A549 (cell line): ENCODE results near the gene CALML3. TPM values are rescaled to one million over a fixed set of nuclear protein-coding genes. Genes with fewer than 3 reads are reported as not detected.

Experiments used
- ATAC-seq, 2 experiments: fragments of 200-7000 bp in 1 of 2; fragments of >200 bp in 1 of 2; cut with Nextera tagmentation in 1 of 2; cut with Tn5 transposase in 1 of 2; 3 replicates each; pipeline versions ENCODE4 v1.8.0 to v1.9.1; 2018 to 2020; ENCODE audit warnings: mild to moderate bottlenecking in 1 of 2, moderate library complexity in 1 of 2
- CTCF ChIA-PET: fragments of 300-600 bp; sonication (Branson Sonifier 250); formaldehyde crosslinking; extraction: SDS; loops from one replicate; lab custom pipeline; 2021; ENCODE audit warnings: antibody characterized with exemption, inconsistent platforms; lab: Yijun Ruan, JAX
- POLR2A ChIA-PET: fragments of 350-600 bp; formaldehyde crosslinking; extraction: SDS; loops from one replicate; lab custom pipeline; 2021; ENCODE audit warnings: antibody characterized with exemption, inconsistent platforms; lab: Yijun Ruan, JAX
- DNase-seq, 2 experiments: peaks; one replicate each; pipeline versions ENCODE4 v3.0.0 to v3.0.0-alpha.2; 2011 to 2016; ENCODE audit warnings: low read depth in 1 of 2, low spot score in 1 of 2
- FAIRE-seq: peaks from 2 replicates; lab custom pipeline; 2011; peaks lifted over from hg19 to GRCh38; lab: Jason Lieb, UNC
- H3K27ac ChIP-seq, 2 experiments: fragments of >200 bp; sonication (Bioruptor Twin); formaldehyde crosslinking; 3 replicates each; pipeline ENCODE4 v1.5.1; 2016 to 2017
- H3K4me1 ChIP-seq: fragments of >200 bp; sonication (Bioruptor Twin); formaldehyde crosslinking; 3 replicates; pipeline ENCODE4 v1.6.1; 2016
- H3K4me2 ChIP-seq: fragments of >200 bp; sonication (Bioruptor Twin); formaldehyde crosslinking; 3 replicates; pipeline ENCODE4 v1.6.1; 2016
- H3K4me3 ChIP-seq: fragments of >200 bp; sonication (Bioruptor Twin); formaldehyde crosslinking; 3 replicates; pipeline ENCODE4 v1.5.1; 2016
- H3K9me3 ChIP-seq: fragments of >200 bp; sonication (Bioruptor Twin); formaldehyde crosslinking; 3 replicates; pipeline ENCODE4 v1.6.1; 2016
- CBX8 ChIP-seq: fragments of 200-600 bp; sonication (generic); IDR thresholded peaks from 2 replicates; pipeline ENCODE4 v1.6.1; 2016
- CHD2 ChIP-seq: fragments of 150-350 bp; IDR thresholded peaks from 2 replicates; pipeline ENCODE4 v1.6.1; 2014; ENCODE audit warnings: low read length; ENCODE audit not compliant: partially characterized antibody
- EHF ChIP-seq: fragments of 250-450 bp; sonication (Bioruptor Pico); IDR thresholded peaks from 2 replicates; pipeline ENCODE4 v1.5.0; 2020; ENCODE audit warnings: mild to moderate bottlenecking
- ELK1 ChIP-seq: fragments of 150-350 bp; IDR thresholded peaks from 2 replicates; pipeline ENCODE4 v1.6.1; 2014; ENCODE audit warnings: low read depth, mild to moderate bottlenecking, low read length
- ESRRA ChIP-seq: fragments of 150-350 bp; IDR thresholded peaks from 2 replicates; pipeline ENCODE4 v1.6.1; 2014; ENCODE audit warnings: mild to moderate bottlenecking, low read length, borderline replicate concordance
- FOSB ChIP-seq: fragments of 250-450 bp; sonication (Bioruptor Pico); IDR thresholded peaks from 2 replicates; pipeline ENCODE4 v1.5.0; 2020; ENCODE audit warnings: mild to moderate bottlenecking, moderate library complexity
- HOXB13 ChIP-seq: fragments of 250-450 bp; sonication (Bioruptor Pico); IDR thresholded peaks from 2 replicates; pipeline ENCODE4 v1.5.0; 2020; ENCODE audit warnings: low read depth, mild to moderate bottlenecking, moderate library complexity
- KDM5A ChIP-seq: fragments of 200-600 bp; sonication (generic); IDR thresholded peaks from 2 replicates; pipeline ENCODE4 v1.6.1; 2016; ENCODE audit warnings: antibody characterized with exemption, mild to moderate bottlenecking
- MAFK ChIP-seq: fragments of 450-650 bp; IDR thresholded peaks from 2 replicates; pipeline ENCODE4 v1.6.1; 2014; ENCODE audit not compliant: partially characterized antibody
- NPAS2 ChIP-seq: fragments of 250-450 bp; sonication (Bioruptor Pico); IDR thresholded peaks from 2 replicates; pipeline ENCODE4 v1.8.0; 2022; ENCODE audit warnings: mild to moderate bottlenecking, moderate library complexity, borderline replicate concordance
- RAD21 ChIP-seq, 2 experiments: fragments of >200 bp in 1 of 2; sonication (Bioruptor Twin) in 1 of 2; formaldehyde crosslinking in 1 of 2; IDR thresholded peaks in 1 of 2; conservative IDR thresholded peaks in 1 of 2; 2 replicates in 1 of 2; 3 replicates in 1 of 2; pipeline ENCODE4 v1.6.1; 2012 to 2018; ENCODE audit warnings: inconsistent platforms in 1 of 2
- RARB ChIP-seq: fragments of 250-450 bp; sonication (Bioruptor Pico); IDR thresholded peaks from 2 replicates; pipeline ENCODE4 v1.8.0; 2021; ENCODE audit warnings: mild to moderate bottlenecking, moderate library complexity
- RCOR1 ChIP-seq: fragments of 150-350 bp; IDR thresholded peaks from 2 replicates; pipeline ENCODE4 v1.6.1; 2014; ENCODE audit warnings: antibody characterized with exemption, low read length, low read depth
- RNF2 ChIP-seq: fragments of 200-600 bp; sonication (generic); IDR thresholded peaks from 2 replicates; pipeline ENCODE4 v1.6.1; 2016; ENCODE audit warnings: low read depth, mild to moderate bottlenecking, antibody characterized with exemption, moderate library complexity, borderline replicate concordance
- SMC3 ChIP-seq: fragments of >200 bp; sonication (Bioruptor Twin); formaldehyde crosslinking; IDR thresholded peaks from 3 replicates; pipeline ENCODE4 v1.6.1; 2018; ENCODE audit warnings: inconsistent platforms
- SREBF2 ChIP-seq: fragments of 450-650 bp; IDR thresholded peaks from 2 replicates; pipeline ENCODE4 v1.6.1; 2014; ENCODE audit warnings: mild to moderate bottlenecking, moderate library complexity
- TP53 ChIP-seq: fragments of 250-450 bp; sonication (Bioruptor Pico); IDR thresholded peaks from 2 replicates; pipeline ENCODE4 v1.5.0; 2021; ENCODE audit warnings: mild to moderate bottlenecking, moderate library complexity
- USF2 ChIP-seq: fragments of 450-650 bp; IDR thresholded peaks from 2 replicates; pipeline ENCODE4 v1.6.1; 2014; ENCODE audit warnings: antibody characterized with exemption
- ZFP36 ChIP-seq: fragments of 450-650 bp; IDR thresholded peaks from 2 replicates; pipeline ENCODE4 v1.6.1; 2014; ENCODE audit warnings: borderline replicate concordance; ENCODE audit not compliant: partially characterized antibody
- WGBS: methylation state at CpG from one replicate; pipeline ENCODE4 v1.1.6; 2017; ENCODE audit errors: missing lambda C conversion rate; 5-methylcytosine and 5-hydroxymethylcytosine counted together
- polyA plus RNA-seq, 4 experiments: library from polyadenylated mRNA; depleted of rRNA in 3 of 4; stranded (reverse); fragments of >200 nt; fragmentation: RNase III in 1 of 4; extraction: RNeasy Plus Mini Kit Qiagen cat#74134 plus additional on column Dnase treatment in 1 of 4; gene quantifications; 2 replicates in 3 of 4; 3 replicates in 1 of 4; pipeline ENCODE4 v1.2.3, GENCODE V29; 2011 to 2017
- TF ChIP-seq, protein P1 (sequence below): fragments of 250-450 bp; sonication (Bioruptor Pico); IDR thresholded peaks from 2 replicates; pipeline ENCODE4 v1.5.0; 2021; ENCODE audit warnings: mild to moderate bottlenecking, moderate library complexity, borderline replicate concordance
- TF ChIP-seq, protein P2 (sequence below): IDR thresholded peaks from 2 replicates; pipeline ENCODE4 v1.6.1; 2012

CALML3 gene
- polyA plus RNA-seq, 2 of the 4 experiments (the other 2 are of a cell fraction): not detected

DNA sequence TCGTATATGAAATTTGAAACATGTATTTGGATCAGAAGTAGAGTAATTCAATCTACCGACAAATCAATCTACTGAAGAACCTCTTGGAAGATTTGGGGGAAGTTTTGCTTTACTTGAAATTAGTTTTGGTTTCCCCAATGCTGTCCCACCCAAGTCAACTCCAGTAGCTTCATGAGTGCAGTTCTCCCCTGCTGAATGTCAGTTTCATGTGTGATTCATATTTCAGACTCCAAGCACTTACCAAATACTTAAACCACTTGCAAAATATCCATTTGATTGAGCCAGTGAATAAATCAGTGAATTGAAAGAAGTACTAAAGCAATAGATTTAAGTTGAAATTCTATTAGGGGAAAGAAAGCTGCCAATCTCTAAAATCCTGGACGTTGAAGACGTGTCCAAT is 34.7 kb upstream of the CALML3 start:
- POLR2A ChIA-PET: no interaction called here

GRCh38 chr10:5490698-5491464 is 33.9 kb upstream of the CALML3 start:
- Histone ChIP-seq H3K4me3 (no peak overlapping the region), H3K27ac (no peak overlapping the region), H3K9me3 (peaks cover 13% of the 10 kb centered on the region; the same call in 2 of the 3 replicates), H3K4me1 (peaks cover 14% of the 10 kb centered on the region), H3K4me2 (no peak overlapping the region)
- CTCF ChIA-PET: interaction anchor here (1.4 to 2.7 kb wide), 2 partner anchors 21 to 132 kb away, joined by 3 to 15 read pairs; no protein-coding TSS in a partner anchor
- TF ChIP-seq EHF (no peak), ELK1 (no peak), ESRRA (no peak), RNF2 (no peak), KDM5A (no peak), ZFP36 (no peak), FOSB (CRISPR knock-in tag) (no peak), SREBF2 (no peak), CBX8 (no peak)
- TF ChIP-seq, protein P1, sequence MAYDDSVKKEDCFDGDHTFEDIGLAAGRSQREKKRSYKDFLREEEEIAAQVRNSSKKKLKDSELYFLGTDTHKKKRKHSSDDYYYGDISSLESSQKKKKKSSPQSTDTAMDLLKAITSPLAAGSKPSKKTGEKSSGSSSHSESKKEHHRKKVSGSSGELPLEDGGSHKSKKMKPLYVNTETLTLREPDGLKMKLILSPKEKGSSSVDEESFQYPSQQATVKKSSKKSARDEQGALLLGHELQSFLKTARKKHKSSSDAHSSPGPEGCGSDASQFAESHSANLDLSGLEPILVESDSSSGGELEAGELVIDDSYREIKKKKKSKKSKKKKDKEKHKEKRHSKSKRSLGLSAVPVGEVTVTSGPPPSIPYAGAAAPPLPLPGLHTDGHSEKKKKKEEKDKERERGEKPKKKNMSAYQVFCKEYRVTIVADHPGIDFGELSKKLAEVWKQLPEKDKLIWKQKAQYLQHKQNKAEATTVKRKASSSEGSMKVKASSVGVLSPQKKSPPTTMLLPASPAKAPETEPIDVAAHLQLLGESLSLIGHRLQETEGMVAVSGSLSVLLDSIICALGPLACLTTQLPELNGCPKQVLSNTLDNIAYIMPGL (CRISPR knock-in tag): no peak
- POLR2A ChIA-PET: no interaction called here
- no peak for DNase-seq
- 78% methylated on average over 10 of the region's 10 CpGs for WGBS
- no peak for ATAC-seq
- no peak for FAIRE-seq

More for the DNA sequence above, 34.7 kb upstream of the CALML3 start:
- TF ChIP-seq SREBF2 (no peak), KDM5A (no peak), NPAS2 (CRISPR knock-in tag) (no peak), RAD21 (conservative IDR thresholded peaks at IDR 0.05 in 1 of 2, IDR thresholded peaks at IDR 0.05 in 1 of 2) (no peak), ESRRA (no peak), MAFK (no peak), RCOR1 (no peak), TP53 (CRISPR knock-in tag) (no peak), USF2 (no peak), HOXB13 (CRISPR knock-in tag) (no peak), SMC3 (no peak), RARB (no peak), CHD2 (no peak)
- TF ChIP-seq, protein P2, sequence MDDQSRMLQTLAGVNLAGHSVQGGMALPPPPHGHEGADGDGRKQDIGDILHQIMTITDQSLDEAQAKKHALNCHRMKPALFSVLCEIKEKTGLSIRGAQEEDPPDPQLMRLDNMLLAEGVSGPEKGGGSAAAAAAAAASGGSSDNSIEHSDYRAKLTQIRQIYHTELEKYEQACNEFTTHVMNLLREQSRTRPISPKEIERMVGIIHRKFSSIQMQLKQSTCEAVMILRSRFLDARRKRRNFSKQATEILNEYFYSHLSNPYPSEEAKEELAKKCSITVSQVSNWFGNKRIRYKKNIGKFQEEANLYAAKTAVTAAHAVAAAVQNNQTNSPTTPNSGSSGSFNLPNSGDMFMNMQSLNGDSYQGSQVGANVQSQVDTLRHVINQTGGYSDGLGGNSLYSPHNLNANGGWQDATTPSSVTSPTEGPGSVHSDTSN: no peak
- Histone ChIP-seq H3K4me3 (no peak overlapping the region), H3K9me3 (peaks cover 13% of the 10 kb centered on the region; the same call in 2 of the 3 replicates), H3K4me1 (peaks cover 14% of the 10 kb centered on the region), H3K27ac (no peak overlapping the region), H3K4me2 (no peak overlapping the region)
- DNase-seq (no peak), ATAC-seq (no peak), FAIRE-seq (no peak)
- WGBS: 92% methylated on average over 4 of the region's 4 CpGs
- CTCF ChIA-PET: interaction anchor here (1.4 to 2.7 kb wide), 2 partner anchors 22 to 133 kb away, joined by 3 to 15 read pairs; no protein-coding TSS in a partner anchor
